HFF-Myc (cell line): ENCODE measurements around the gene WDR37.

Experiments used
- DNase-seq: peaks from one replicate; pipeline ENCODE4 v3.0.0-alpha.2; 2011; ENCODE audit warnings: low read depth; ENCODE audit errors: extremely low read depth
- H3K4me3 ChIP-seq: replicated peaks from 2 replicates; pipeline ENCODE4 v1.5.1; 2011; ENCODE audit warnings: low read depth, mild to moderate bottlenecking, control low read depth, low read length
- CTCF ChIP-seq: IDR thresholded peaks from 2 replicates; pipeline ENCODE4 v1.5.1; 2012; ENCODE audit warnings: mild to moderate bottlenecking, low read depth, low read length, control low read depth; ENCODE audit errors: missing control alignments

WDR37 gene

GRCh38 chr10:1147810-1148209 lies 91.6 kb downstream of the WDR37 start:
- DNase-seq, result no peak
- no peak for TF ChIP-seq CTCF
- no peak overlapping the region for H3K4me3 ChIP-seq

- DNase-seq, result no peak
- TF ChIP-seq CTCF, result no peak
- no peak overlapping the region for H3K4me3 ChIP-seq
Observed at GRCh38 chr10:1148855-1149605, 92.8 kb downstream of the WDR37 start.

- no peak for DNase-seq
- TF ChIP-seq CTCF, result no peak
- H3K4me3 ChIP-seq, result no peak overlapping the region
Observed at GRCh38 chr10:1149793-1150637, 93.8 kb downstream of the WDR37 start.

- DNase-seq, result no peak
- no peak overlapping the region for H3K4me3 ChIP-seq
- TF ChIP-seq CTCF, result no peak
Observed at GRCh38 chr10:1150638-1150955, 94.4 kb downstream of the WDR37 start.

- DNase-seq, result no peak
- no peak overlapping the region for H3K4me3 ChIP-seq
- no peak for TF ChIP-seq CTCF
Observed at GRCh38 chr10:1151076-1152033, 95.2 kb downstream of the WDR37 start.

- TF ChIP-seq CTCF, result no peak
- no peak overlapping the region for H3K4me3 ChIP-seq
- no peak for DNase-seq
Observed at GRCh38 chr10:1152386-1153250, 96.4 kb downstream of the WDR37 start.
